ENCODE data around the gene E2F7. TPM values are rescaled to one million over a fixed set of nuclear protein-coding genes. Genes with fewer than 3 reads are reported as not detected.

The E2F7 gene
- total and polyA plus RNA-seq, 2 of the 4 experiments (the other 2 are of a cell fraction), result 6.0 to 8.1 TPM

GRCh38 chr12:77060883-77061240 is 4.5 kb downstream of the E2F7 start:
- peak overlapping the region; percentile 87 for H3K23ac ChIP-seq (ENCODE audit: low read depth, low read length)
- H3K79me1 ChIP-seq (ENCODE audit: low read depth in 1 of 2, low read length in 2 of 2), result peaks cover 55 to 70% of the 10 kb centered on the region in 2 experiments
- H2BK15ac ChIP-seq (ENCODE audit: low read depth, low read length), result peak overlapping the region; percentile 21; the same call in 1 of the 3 replicates
- H2BK5ac ChIP-seq (ENCODE audit: low read depth, low read length, poor library complexity, severe bottlenecking), result no peak overlapping the region
- peaks cover 1% of the 10 kb centered on the region; the same call in 1 of the 2 replicates for H3K36me3 ChIP-seq (ENCODE audit: control insufficient read depth, insufficient read depth, low read length)
- peaks cover 7% of the 10 kb centered on the region; the same call in 1 of the 2 replicates for H3K4me1 ChIP-seq (ENCODE audit: control insufficient read depth, insufficient read depth, low read length)
- H3K14ac ChIP-seq (replicated peaks; ENCODE audit: low read depth, low read length), result peak overlapping the region; percentile 44; the same call in 1 of the 2 replicates
- no peak overlapping the region for H3K27ac ChIP-seq (ENCODE audit: insufficient read depth, low read length)
- H2BK120ac ChIP-seq (ENCODE audit: low read depth, low read length), result peak overlapping the region; percentile 36; the same call in 1 of the 2 replicates
- WGBS, 2 experiments (ENCODE audit: extremely low coverage in 2 of 2, insufficient read length in 1 of 2), result 98% methylated on average over 5 of the region's 5 CpGs; no CpG with 5 or more reads in 1 of the 2 experiments
- no peak overlapping the region for H2AK9ac ChIP-seq (replicated peaks; ENCODE audit: low read depth, low read length, poor library complexity)
- intact Hi-C loops (cut with micrococcal nuclease) (loop anchor here (10.0 kb wide), 1 partner anchor 884 kb away; no protein-coding TSS in a partner anchor), dilution Hi-C loops (cut with HindIII; ENCODE audit: low sequenced_read_pairs, unreplicated experiment) (no loop called here), in situ Hi-C loops (cut with MboI; ENCODE audit: low sequenced_read_pairs) (loop anchor here (10.0 to 25.0 kb wide), 2 partner anchors 624 to 876 kb away; no protein-coding TSS in a partner anchor)
- H3K56ac ChIP-seq (ENCODE audit: extremely low read depth, insufficient read depth, low read length), result no peak overlapping the region
- peak overlapping the region; percentile 57; the same call in 1 of the 2 replicates for H4K5ac ChIP-seq (ENCODE audit: low read depth, low read length)
- H3K18ac ChIP-seq (ENCODE audit: low read depth, low read length), result peak overlapping the region; percentile 31; the same call in 1 of the 2 replicates
- ChIA-PET CTCF (interaction anchor here (3.8 kb wide), 1 partner anchor 11 kb away, joined by 19 read pairs; no protein-coding TSS in a partner anchor), POLR2A (ENCODE audit: unreplicated experiment) (no interaction called here)
- H3K4me2 ChIP-seq (ENCODE audit: low read depth, low read length), result no peak overlapping the region
- ATAC-seq (ENCODE audit: low read depth) (no peak), DNase-seq (no peak)
- no peaks in the 10 kb centered on the region for H4K20me1 ChIP-seq (ENCODE audit: insufficient read depth, low read length)
- peak overlapping the region; percentile 22; the same call in 1 of the 2 replicates for H3K4ac ChIP-seq (ENCODE audit: low read depth, low read length)
- H3K9ac ChIP-seq (ENCODE audit: low read depth, low read length), result no peak overlapping the region
- TF ChIP-seq MAFK (IDR thresholded peaks at IDR 0.05; ENCODE audit: low read depth, low read length) (no peak), MAZ (IDR thresholded peaks at IDR 0.05; ENCODE audit: borderline replicate concordance, low read depth, low read length) (no peak), ELK1 (IDR thresholded peaks at IDR 0.05; ENCODE audit: borderline replicate concordance, low read depth, low read length) (no peak)
- no peak overlapping the region for H4K91ac ChIP-seq (ENCODE audit: insufficient read depth, low read depth, low read length)
- peak overlapping the region; percentile 33; the same call in 1 of the 2 replicates for H2BK20ac ChIP-seq (ENCODE audit: low read depth, low read length)
- no peaks in the 10 kb centered on the region for H3K9me3 ChIP-seq (ENCODE audit: control insufficient read depth, insufficient read depth, low read length)
- H2AFZ ChIP-seq (replicated peaks; ENCODE audit: low read length, poor library complexity), result no peak overlapping the region
- peaks cover 15% of the 10 kb centered on the region for H3K9me1 ChIP-seq (ENCODE audit: insufficient read depth, low read length)
- no TSS peak for BruUV-seq (replicated peaks)
- no peak overlapping the region for H2AK5ac ChIP-seq (ENCODE audit: low read depth, low read length)
- no peaks in the 10 kb centered on the region for H3K27me3 ChIP-seq (ENCODE audit: control insufficient read depth, insufficient read depth, low read length)
- H4K8ac ChIP-seq (ENCODE audit: low read depth in 2 of 2, low read length in 2 of 2), result peak overlapping the region in 1 of 2 experiments; percentile 7; a peak in 1 of 4 replicates
- no peak overlapping the region for H3K4me3 ChIP-seq (ENCODE audit: insufficient read depth, low read depth, low read length)

Measured in IMR-90 (cell line).